WTC11 (cell line): ENCODE data around the gene NRXN3. TPM values are rescaled to one million over a fixed set of nuclear protein-coding genes. Genes with fewer than 3 reads are reported as not detected.
"Not testable (repeated sequence)": the region's sequence is repeated elsewhere in the genome, so short reads cannot be mapped to it uniquely, and the experiment has no call there.

Source experiments
- ATAC-seq: fragments of 200-7000 bp; cut with Tn5 transposase; 2 replicates; pipeline ENCODE4 v1.10.0; 2021; ENCODE audit warnings: mild to moderate bottlenecking, moderate library complexity
- CTCF ChIA-PET: fragments of 300-600 bp; sonication (Branson Sonifier 250); formaldehyde crosslinking; loops from one replicate; lab custom pipeline; 2021; ENCODE audit warnings: antibody characterized with exemption; lab: Charles Lee
- POLR2A ChIA-PET: fragments of 350-600 bp; sonication (Branson Sonifier 250); formaldehyde crosslinking; loops from one replicate; lab custom pipeline; 2021; ENCODE audit warnings: antibody characterized with exemption; lab: Charles Lee
- DNase-seq: peaks from one replicate; pipeline ENCODE4 v3.0.0; 2021; ENCODE audit warnings: low spot score
- H3K27ac Mint-ChIP-seq: 2 replicates; pipeline ENCODE4 v1.8.0; 2021; ENCODE audit warnings: mixed read lengths
- H3K27me3 Mint-ChIP-seq: 2 replicates; pipeline ENCODE4 v1.8.0; 2021; ENCODE audit warnings: low read depth, mild to moderate bottlenecking, moderate library complexity, mixed read lengths
- H3K36me3 Mint-ChIP-seq: 2 replicates; pipeline ENCODE4 v1.8.0; 2021; ENCODE audit warnings: mixed read lengths
- H3K4me1 Mint-ChIP-seq: 2 replicates; pipeline ENCODE4 v1.8.0; 2022; ENCODE audit warnings: mixed read lengths
- H3K4me3 Mint-ChIP-seq: 2 replicates; pipeline ENCODE4 v1.8.0; 2021; ENCODE audit warnings: mild to moderate bottlenecking, moderate library complexity, mixed read lengths
- H3K9me3 Mint-ChIP-seq: 2 replicates; pipeline ENCODE4 v1.8.0; 2021; ENCODE audit warnings: mixed read lengths
- CBFB ChIP-seq: sonication (generic); formaldehyde crosslinking; IDR thresholded peaks from 2 replicates; pipeline ENCODE4 v1.8.1; 2022; ENCODE audit warnings: mild to moderate bottlenecking, low read depth, missing genetic modification reagents
- CREB1 ChIP-seq: sonication (generic); formaldehyde crosslinking; IDR thresholded peaks from 2 replicates; pipeline ENCODE4 v1.8.0; 2023; ENCODE audit warnings: mild to moderate bottlenecking, missing genetic modification reagents
- CTCF ChIP-seq: fragments of 200-600 bp; IDR thresholded peaks from 2 replicates; pipeline ENCODE4 v1.8.0; 2022; ENCODE audit warnings: antibody characterized with exemption
- FOXJ3 ChIP-seq: sonication (generic); formaldehyde crosslinking; IDR thresholded peaks from 2 replicates; pipeline ENCODE4 v1.9.0; 2021; ENCODE audit warnings: missing genetic modification reagents, mild to moderate bottlenecking, borderline replicate concordance
- GRHL2 ChIP-seq: fragments of 250-450 bp; sonication (Bioruptor Pico); IDR thresholded peaks from 2 replicates; pipeline ENCODE4 v1.8.0; 2022; ENCODE audit warnings: mild to moderate bottlenecking, moderate library complexity; ENCODE audit not compliant: insufficient replicate concordance, severe bottlenecking
- HMGA2 ChIP-seq: fragments of 250-450 bp; sonication (Bioruptor Pico); IDR thresholded peaks from 2 replicates; pipeline ENCODE4 v1.4.0; 2021; ENCODE audit warnings: mild to moderate bottlenecking, moderate library complexity
- HMGXB4 ChIP-seq: sonication (generic); formaldehyde crosslinking; IDR thresholded peaks from 2 replicates; pipeline ENCODE4 v1.8.1; 2023; ENCODE audit warnings: mild to moderate bottlenecking, moderate library complexity, missing genetic modification reagents
- IRF2 ChIP-seq: sonication (generic); formaldehyde crosslinking; IDR thresholded peaks from 2 replicates; pipeline ENCODE4 v1.8.0; 2022; ENCODE audit warnings: low read depth, missing genetic modification reagents, borderline replicate concordance
- JUN ChIP-seq: sonication (generic); formaldehyde crosslinking; IDR thresholded peaks from 2 replicates; pipeline ENCODE4 v1.8.0; 2023; ENCODE audit warnings: mild to moderate bottlenecking, missing genetic modification reagents
- MAX ChIP-seq: sonication (generic); formaldehyde crosslinking; IDR thresholded peaks from 2 replicates; pipeline ENCODE4 v1.8.0; 2022; ENCODE audit warnings: mild to moderate bottlenecking, missing genetic modification reagents
- MYBL2 ChIP-seq: sonication (generic); formaldehyde crosslinking; IDR thresholded peaks from 2 replicates; pipeline ENCODE4 v1.8.1; 2023; ENCODE audit warnings: mild to moderate bottlenecking, moderate library complexity, missing genetic modification reagents
- NFATC4 ChIP-seq: fragments of 250-450 bp; sonication (Bioruptor Pico); IDR thresholded peaks from 2 replicates; pipeline ENCODE4 v1.9.0; 2021; ENCODE audit warnings: mild to moderate bottlenecking
- NFE2L1 ChIP-seq: sonication (generic); formaldehyde crosslinking; IDR thresholded peaks from 2 replicates; pipeline ENCODE4 v1.8.1; 2023; ENCODE audit warnings: missing genetic modification reagents
- NR2C2 ChIP-seq: sonication (generic); formaldehyde crosslinking; IDR thresholded peaks from 2 replicates; pipeline ENCODE4 v1.8.0; 2022; ENCODE audit warnings: mild to moderate bottlenecking, missing genetic modification reagents
- PRRX2 ChIP-seq: fragments of 250-450 bp; sonication (Bioruptor Pico); IDR thresholded peaks from 2 replicates; pipeline ENCODE4 v1.8.0; 2021; ENCODE audit warnings: mild to moderate bottlenecking
- TEAD1 ChIP-seq: sonication (generic); formaldehyde crosslinking; IDR thresholded peaks from 2 replicates; pipeline ENCODE4 v1.8.0; 2022; ENCODE audit warnings: mild to moderate bottlenecking, missing genetic modification reagents
- ZBTB21 ChIP-seq: sonication (generic); formaldehyde crosslinking; IDR thresholded peaks from 2 replicates; pipeline ENCODE4 v1.8.1; 2023; ENCODE audit warnings: mild to moderate bottlenecking, missing genetic modification reagents, borderline replicate concordance
- ZMAT4 ChIP-seq: fragments of 250-450 bp; sonication (Bioruptor Pico); IDR thresholded peaks from 2 replicates; pipeline ENCODE4 v1.9.0; 2021; ENCODE audit warnings: mild to moderate bottlenecking
- ZNF425 ChIP-seq: fragments of 250-450 bp; sonication (Bioruptor Pico); conservative IDR thresholded peaks from 2 replicates; pipeline ENCODE4 v1.9.0; 2021; ENCODE audit warnings: mild to moderate bottlenecking
- total RNA-seq: library from RNA; stranded (reverse); gene quantifications from 3 replicates; pipeline ENCODE4 v1.2.3, GENCODE V29; 2021
- TF ChIP-seq, protein P1 (sequence below): sonication (generic); formaldehyde crosslinking; IDR thresholded peaks from 2 replicates; pipeline ENCODE4 v1.8.1; 2023; ENCODE audit warnings: mild to moderate bottlenecking, missing genetic modification reagents
- TF ChIP-seq, protein P2 (sequence below): sonication (generic); formaldehyde crosslinking; IDR thresholded peaks from 2 replicates; pipeline ENCODE4 v1.8.1; 2022; ENCODE audit warnings: mild to moderate bottlenecking, missing genetic modification reagents, moderate library complexity, borderline replicate concordance

Gene NRXN3
- total RNA-seq, 1 experiment from 2014 or later = 3.0 TPM

DNA sequence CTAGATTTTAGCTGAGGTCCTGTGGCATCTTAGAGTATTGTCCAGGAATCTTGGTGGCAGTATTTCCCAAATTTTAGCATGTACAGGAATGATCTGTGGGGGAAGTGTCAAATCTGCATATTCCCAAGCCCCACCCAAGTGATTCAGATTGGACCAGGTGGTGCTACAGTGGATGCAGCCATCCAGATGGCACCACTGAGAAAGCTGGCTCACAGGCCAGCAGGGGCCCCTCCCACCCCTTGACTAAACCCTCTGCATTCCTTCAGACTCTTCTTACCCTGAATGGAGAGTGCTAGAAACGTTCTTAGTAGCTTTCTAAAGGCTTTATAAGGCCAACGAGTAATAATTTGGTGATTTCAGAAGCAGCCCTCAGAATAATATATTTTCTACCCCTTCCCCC lies 255.2 kb downstream of the NRXN3 start (continued):
- TF ChIP-seq ZNF425 = no peak

DNA sequence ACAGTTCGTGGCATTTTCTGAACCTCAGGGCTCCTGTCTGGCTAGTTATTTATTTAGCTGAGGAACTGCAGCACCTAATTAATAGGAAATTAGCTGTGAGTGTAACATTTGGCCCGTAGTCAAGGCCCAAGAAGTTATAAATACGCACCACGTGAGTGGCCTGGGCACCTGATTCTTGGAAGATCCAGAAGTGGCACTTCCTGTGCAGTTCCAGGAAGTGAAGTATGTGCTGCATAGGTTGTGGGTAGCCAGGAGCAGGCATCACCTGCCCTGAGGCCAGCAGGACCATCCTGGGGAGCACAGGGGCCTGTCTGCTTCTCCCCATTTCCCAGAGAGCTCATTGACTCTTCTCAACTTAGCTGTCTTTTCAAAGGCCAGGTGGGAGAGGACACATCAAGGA lies 255.6 kb downstream of the NRXN3 start:
- TF ChIP-seq TEAD1 (CRISPR knock-in tag) (no peak), PRRX2 (CRISPR knock-in tag) (no peak), NR2C2 (CRISPR knock-in tag) (no peak), GRHL2 (CRISPR knock-in tag) (no peak), CTCF (no peak)
- TF ChIP-seq, protein P1, sequence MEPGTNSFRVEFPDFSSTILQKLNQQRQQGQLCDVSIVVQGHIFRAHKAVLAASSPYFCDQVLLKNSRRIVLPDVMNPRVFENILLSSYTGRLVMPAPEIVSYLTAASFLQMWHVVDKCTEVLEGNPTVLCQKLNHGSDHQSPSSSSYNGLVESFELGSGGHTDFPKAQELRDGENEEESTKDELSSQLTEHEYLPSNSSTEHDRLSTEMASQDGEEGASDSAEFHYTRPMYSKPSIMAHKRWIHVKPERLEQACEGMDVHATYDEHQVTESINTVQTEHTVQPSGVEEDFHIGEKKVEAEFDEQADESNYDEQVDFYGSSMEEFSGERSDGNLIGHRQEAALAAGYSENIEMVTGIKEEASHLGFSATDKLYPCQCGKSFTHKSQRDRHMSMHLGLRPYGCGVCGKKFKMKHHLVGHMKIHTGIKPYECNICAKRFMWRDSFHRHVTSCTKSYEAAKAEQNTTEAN = no peak
- TF ChIP-seq, protein P2, sequence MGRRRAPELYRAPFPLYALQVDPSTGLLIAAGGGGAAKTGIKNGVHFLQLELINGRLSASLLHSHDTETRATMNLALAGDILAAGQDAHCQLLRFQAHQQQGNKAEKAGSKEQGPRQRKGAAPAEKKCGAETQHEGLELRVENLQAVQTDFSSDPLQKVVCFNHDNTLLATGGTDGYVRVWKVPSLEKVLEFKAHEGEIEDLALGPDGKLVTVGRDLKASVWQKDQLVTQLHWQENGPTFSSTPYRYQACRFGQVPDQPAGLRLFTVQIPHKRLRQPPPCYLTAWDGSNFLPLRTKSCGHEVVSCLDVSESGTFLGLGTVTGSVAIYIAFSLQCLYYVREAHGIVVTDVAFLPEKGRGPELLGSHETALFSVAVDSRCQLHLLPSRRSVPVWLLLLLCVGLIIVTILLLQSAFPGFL (CRISPR knock-in tag) = no peak

GRCh38 chr14:78432046-78432445 lies 261.9 kb downstream of the NRXN3 start:
- Mint-ChIP-seq H3K36me3 (no peaks in the 10 kb centered on the region), H3K27ac (no peak overlapping the region), H3K9me3 (no peaks in the 10 kb centered on the region), H3K4me3 (no peak overlapping the region), H3K27me3 (no peaks in the 10 kb centered on the region), H3K4me1 (no peaks in the 10 kb centered on the region)
- TF ChIP-seq CREB1 (CRISPR knock-in tag) (no peak), IRF2 (CRISPR knock-in tag) (no peak), NFE2L1 (CRISPR knock-in tag) (no peak), HMGXB4 (CRISPR knock-in tag) (no peak), ZBTB21 (no peak), PRRX2 (CRISPR knock-in tag) (no peak), MYBL2 (CRISPR knock-in tag) (no peak), NFATC4 (no peak), HMGA2 (CRISPR knock-in tag) (no peak), ZMAT4 (CRISPR knock-in tag) (no peak), CBFB (CRISPR knock-in tag) (no peak), FOXJ3 (CRISPR knock-in tag) (no peak), JUN (CRISPR knock-in tag) (no peak), MAX (CRISPR knock-in tag) (no peak)
- TF ChIP-seq, protein P2 (CRISPR knock-in tag) = no peak
- ATAC-seq = no peak
- CTCF ChIA-PET = interaction anchor here (1.1 to 1.8 kb wide), 2 partner anchors 17 to 135 kb away, joined by 3 to 7 read pairs; no protein-coding TSS in a partner anchor
- DNase-seq = no peak
- POLR2A ChIA-PET = no interaction called here

More for the DNA sequence above, 255.6 kb downstream of the NRXN3 start:
- ATAC-seq (no peak), DNase-seq (no peak)
- H3K27ac Mint-ChIP-seq = no peak overlapping the region; the same call in 1 of the 2 replicates
- no peaks in the 10 kb centered on the region for H3K36me3 Mint-ChIP-seq
- no peaks in the 10 kb centered on the region for H3K9me3 Mint-ChIP-seq
- H3K4me3 Mint-ChIP-seq = no peak overlapping the region
- ChIA-PET CTCF (interaction anchor here (0.6 to 1.1 kb wide), 2 partner anchors 140 to 262 kb away, joined by 3 to 4 read pairs; no protein-coding TSS in a partner anchor), POLR2A (no interaction called here)
- peaks cover 4% of the 10 kb centered on the region; the same call in 1 of the 2 replicates for H3K4me1 Mint-ChIP-seq
- no peaks in the 10 kb centered on the region for H3K27me3 Mint-ChIP-seq

- DNase-seq, POLR2A ChIA-PET, H3K9me3 Mint-ChIP-seq, H3K27me3 Mint-ChIP-seq, H3K4me3 Mint-ChIP-seq, ATAC-seq, H3K27ac Mint-ChIP-seq, CTCF ChIA-PET, H3K4me1 Mint-ChIP-seq, H3K36me3 Mint-ChIP-seq: not testable (repeated sequence)
Observed at GRCh38 chr14:78437448-78437847, 267.3 kb downstream of the NRXN3 start.
